NCI-H82 treated with DMSO at 0.1 percent for 48 hours (cell line): ENCODE results near the gene LIN52.
A peak's percentile ranks its signal among the peaks of the same experiment; 100 is the strongest.

Experiments
- DNase-seq: peaks from one replicate; lab custom pipeline; 2025; ENCODE audit not compliant: unreplicated experiment; lab: John Stamatoyannopoulos, UW

The LIN52 gene, protein sequence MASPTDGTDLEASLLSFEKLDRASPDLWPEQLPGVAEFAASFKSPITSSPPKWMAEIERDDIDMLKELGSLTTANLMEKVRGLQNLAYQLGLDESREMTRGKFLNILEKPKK

DNA sequence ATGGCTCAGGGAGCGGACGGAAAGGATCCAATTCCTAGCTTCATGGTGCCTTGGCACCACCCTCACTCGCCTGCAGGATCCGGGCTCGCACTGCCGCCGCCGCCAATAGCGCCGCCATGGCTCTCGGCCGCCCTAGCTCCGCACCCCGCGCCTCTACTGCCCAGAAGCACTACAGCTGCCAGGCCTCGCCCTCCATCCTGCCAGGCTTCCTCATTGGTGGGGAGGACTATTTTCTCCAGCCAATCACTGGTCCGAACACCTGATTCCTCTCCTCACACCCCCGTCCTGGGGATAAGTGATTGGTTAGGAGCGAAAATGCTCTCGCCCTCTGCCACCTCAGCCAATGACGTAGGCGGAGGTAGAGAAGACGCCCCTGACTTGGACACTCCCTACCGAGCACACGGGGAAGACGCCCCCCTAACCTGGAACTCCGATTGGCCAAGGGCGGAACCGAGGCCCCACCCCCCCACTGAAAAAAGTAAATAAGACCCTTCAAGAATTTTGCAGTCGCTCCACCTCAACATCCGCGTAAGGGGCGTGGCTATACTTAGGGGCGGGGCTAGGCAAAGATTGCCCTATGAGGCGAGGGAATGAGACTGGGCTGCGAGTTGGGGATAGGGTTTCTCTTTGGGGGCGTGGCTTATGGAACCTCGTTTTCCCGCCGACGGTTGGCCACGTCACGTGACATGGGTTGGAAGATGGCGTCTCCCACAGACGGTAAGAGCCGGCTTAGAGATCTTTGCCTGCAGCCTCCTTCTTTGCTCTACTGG is at the start of gene LIN52, which contains the start of gene ALDH6A1:
LIN52 (plus strand) TSS at position 680 of the 770 bp plus-strand sequence; CDS start at position 699, 19 bp downstream.
ALDH6A1 (minus strand) TSS at position 177 of the 770 bp plus-strand sequence; CDS start at position 118, 59 bp downstream.
- peak; percentile 98 for DNase-seq

DNA sequence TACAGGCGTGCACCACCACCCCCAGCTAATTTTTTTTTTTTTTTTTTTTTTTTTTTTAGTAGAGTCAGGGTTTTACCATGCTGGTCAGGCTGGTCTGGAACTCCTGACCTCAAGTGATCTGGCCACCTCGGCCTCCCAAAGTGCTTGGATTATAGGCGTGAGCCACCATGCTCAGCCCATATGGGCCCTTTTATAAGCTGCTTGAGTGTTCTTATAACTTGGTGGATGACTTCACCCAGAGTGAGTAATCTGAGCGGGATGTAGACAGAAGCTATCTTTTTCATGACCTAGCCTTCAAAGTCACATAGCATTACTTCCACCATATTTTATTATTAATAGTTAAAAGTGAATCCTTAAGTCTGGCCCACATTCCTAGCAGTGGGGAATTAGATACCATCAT is 49.2 kb upstream of the LIN52 start:
- no peak for DNase-seq

DNA sequence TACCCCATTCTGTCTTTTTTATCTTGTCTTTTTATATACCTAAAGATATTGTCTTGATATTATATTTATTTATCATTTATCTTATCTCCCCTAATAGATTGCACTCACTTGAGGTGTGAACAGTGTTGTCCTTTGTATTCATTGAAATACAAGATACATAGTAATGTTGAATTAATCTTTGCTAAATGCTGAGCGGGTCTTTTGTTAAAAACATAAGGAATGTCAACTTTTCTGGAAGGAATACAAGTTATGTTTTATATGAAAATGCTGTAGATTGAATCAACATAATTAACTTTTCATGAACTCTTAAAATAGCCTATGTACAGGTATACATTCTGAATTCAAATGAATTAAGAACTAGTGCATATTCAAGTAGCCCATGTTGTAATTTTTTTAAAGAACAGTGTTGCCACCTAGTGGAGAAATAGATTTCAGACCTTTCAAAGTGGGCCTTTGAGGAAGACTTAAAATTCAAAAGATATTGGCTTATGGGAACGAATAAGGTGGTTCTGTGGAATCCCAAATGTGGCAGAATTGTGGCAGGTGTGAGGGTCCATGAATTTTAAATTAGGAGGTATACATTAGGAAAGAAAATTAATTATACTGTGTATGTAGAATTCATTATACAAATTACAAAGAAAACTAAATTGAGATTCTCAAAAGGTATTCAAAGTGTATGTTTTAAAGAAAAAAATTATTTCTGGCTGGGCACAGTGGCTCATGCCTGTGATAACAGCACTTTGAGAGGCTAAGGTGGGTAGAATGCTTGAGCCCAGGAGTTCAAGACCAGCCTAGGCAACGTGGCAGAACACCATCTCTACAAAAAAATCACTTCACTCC is 46.5 kb upstream of the LIN52 start:
- DNase-seq: peak; percentile 40

DNA sequence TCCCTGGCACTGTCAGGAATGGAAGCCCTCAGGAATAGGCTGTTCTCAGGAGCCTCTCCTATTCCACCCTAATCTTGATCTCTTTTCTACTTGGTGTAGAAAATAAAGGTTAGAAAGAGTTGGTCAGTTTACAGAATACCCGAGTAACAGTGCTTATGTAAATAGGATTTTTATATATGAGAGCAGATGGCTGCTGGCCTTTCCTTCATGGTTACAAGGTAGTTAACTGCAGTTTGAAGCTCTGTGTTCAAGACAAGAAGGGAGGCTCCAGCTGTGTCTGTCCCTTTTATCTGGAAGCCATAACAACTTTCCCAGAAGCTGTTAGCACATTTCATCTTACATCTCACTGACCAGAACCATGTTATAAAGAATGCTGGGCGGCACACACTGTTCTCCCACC is 42.5 kb upstream of the LIN52 start:
- DNase-seq: no peak

DNA sequence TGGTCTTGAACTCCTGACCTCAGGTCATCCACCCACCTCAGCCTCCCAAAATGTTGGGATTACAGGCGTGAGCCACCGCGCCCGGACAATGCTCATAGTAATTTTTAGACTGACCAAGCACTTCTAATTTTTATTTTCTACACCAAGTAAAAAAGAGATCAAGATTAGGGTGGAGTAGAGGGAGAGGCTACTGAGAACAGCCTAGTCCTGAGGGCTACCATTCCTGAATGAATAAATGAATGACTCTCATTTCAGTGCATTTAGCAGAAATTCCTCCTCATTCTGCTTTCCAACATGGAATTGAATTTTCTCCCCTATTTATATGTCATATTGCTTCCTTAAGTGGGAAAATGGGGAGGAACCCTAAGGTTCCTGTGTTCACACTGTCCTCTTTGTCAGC is 39.2 kb upstream of the LIN52 start:
- no peak for DNase-seq

DNA sequence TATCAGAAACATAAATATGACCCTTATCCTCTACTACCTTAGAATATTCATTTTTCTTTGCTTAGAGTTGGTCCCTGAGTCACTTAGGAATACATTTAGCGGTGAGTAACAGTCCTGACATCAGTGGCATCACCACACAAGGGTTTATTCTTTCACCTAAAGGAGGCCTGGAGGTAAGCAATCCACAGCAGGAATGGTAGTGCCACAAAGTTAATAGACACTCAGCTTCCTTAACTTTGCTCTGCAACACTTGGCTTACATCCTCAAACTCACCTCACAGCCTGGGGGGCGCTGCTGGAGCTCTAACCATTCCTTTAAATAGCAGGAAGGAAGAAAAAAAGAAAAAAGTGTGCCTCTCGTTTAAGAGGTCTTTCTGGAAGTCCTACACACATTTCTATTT is 36.5 kb upstream of the LIN52 start:
- no peak for DNase-seq

DNA sequence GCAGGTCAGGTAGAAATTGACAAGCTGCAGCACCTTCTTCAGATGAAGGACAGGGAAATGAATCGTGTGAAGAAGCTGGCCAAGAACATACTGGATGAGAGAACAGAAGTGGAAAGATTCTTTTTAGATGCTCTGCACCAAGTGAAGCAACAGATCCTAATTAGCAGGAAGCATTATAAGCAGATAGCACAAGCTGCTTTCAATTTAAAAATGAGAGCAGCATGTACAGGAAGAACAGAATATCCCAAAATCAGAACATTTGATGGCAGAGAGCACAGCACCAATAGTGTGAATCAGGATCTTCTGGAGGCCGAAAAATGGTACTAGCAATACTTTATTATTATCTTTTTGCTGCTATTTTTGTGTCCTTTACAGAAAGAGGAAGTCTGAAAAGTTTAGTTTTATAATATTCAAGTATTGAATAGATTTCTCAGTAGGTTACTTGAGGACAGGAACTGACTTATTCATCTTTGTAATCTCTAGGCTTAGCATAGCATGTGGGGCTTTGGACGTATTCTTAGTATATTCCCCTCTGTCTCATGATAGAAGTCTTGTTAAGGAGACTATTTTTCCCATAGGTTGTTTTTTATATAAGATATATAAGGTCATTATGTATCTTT is 34.8 kb upstream of the LIN52 start:
- DNase-seq: no peak

DNA sequence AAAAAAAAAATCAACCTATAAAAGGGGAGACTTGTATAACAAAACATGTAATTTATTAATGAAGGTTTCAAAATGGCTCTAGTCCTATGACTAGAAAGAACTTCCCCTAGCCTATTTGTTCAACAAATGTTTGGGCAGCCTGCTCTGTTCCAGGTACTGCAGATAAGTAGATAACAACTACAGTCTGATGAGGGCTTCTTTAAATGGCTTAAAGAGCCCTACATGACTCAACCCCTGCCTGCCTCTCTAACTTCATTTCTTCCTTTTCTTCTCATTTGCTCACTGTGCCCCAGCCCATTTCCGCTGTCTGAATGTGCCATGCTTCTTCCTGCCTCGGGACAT is 22.0 kb upstream of the LIN52 start:
- no peak for DNase-seq

DNA sequence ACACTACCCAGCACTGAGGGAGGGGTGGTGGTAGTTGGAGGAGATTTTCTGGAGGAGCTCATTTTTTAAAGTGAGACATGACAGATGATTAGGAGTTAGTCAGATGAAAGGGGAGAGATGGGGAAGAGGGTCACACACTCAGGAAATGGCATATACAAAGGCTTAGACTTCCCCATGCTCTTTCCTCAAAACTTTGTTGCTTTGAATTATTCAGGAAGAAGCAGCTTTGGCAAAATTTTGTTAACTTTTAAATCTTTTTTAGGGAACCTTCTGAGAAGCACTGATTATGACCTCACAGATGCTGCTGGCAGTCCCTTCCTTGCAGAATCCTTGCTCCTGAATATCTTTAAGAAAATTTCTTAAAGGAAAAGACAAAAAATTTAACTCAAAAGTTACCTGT is 20.3 kb upstream of the LIN52 start:
- no peak for DNase-seq

DNA sequence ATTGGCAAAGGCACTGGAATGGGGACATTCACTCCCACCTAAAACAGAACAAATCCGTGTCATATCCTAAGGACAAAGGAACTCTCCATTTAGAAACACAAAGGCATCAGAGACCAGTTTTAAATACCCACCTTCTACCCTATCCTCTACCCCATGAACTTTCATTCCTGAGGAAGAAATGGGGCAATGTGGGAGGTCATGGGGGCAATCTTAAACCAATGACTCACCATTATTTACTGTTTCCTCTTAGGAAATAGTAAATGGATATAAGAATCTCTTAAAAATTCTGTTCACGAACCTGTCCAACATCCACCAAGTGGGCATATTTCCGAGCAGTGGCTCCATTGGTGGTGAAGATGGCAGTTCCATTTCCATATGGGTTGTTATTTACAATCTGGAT is 19.9 kb upstream of the LIN52 start:
- no peak for DNase-seq

DNA sequence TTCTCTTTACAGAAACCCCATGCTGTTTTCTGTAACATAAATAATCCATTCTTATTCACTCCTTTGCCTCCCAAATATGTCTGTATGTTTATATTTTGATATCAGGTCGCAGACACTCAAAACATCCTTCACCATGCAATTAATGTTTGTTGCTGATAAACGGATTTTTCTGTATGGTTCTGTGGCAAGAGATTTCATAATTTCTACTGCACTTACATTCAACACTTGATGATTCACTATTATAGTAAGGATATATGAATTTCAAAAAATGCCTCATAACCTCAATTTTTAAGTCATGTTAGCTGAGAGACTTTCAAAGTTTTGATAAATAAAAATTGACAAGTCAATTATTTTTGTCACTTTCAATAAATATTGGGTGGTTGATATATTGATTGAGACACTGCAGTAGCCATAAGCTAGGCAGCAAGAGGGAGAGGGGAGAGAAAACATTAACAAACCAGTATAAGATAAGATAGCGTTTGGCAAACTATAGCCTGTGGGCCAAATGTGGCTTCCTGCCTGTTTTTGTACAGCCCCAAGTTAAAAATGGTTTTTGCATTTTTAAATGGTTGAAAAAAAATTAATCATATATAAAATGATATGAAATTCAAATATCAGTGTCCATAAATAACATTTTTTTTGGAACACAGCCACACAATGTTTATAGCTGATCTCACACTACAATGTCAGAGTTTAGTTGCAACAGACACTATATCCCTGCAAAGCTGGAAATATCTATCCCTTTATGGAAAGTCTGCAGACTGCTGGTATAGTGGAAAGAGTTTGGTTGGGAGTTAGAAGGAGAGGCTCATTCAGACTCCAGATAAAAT is 18.8 kb upstream of the LIN52 start:
- no peak for DNase-seq

DNA sequence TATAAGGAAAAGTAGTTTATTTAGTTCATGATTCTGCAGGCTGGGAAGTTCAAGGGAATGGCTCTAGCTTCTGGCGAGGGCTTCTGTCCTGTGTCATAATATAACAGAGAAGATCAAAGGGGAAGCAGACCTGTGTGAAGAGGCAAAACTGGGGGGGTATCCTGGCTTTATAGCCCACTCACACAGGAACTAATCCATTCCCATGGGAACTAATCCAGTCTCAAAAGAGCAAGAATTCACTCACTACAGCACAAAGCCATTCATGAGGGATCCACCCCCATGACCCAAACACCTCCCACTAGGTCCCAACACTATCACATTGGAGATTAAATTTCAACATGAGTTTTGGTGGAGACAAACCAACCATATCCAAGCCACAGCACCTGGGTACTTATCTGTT is 7.4 kb upstream of the LIN52 start:
- no peak for DNase-seq

DNA sequence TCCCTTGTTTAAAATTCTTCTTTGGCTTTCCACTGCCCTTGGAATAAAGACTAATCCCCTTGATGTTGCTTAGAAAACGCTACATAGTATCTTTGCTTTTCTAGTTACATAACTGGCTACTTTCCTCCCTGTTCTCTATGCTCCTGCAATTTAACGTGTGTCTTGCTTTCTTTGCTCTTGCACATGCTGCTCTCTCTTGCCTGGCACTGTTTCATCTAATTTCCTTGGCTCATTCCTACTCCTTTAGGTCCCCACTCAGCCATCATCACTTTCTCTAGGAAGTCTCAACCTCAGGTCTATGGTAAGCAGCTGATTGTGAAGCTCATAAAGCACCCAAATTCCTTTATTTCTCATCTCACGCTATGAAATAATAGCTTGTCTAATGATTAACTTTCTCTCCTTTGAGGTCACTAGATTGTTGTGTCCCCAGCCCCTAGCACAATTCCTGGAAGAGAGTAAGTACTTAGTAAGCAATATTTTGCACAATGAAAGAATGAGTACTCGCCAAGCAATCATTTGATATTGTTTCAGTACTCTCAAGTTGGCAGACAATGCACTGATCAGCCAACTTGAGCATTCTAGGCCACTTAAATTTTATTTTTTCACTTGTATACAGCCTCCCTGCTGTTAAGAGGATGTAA is 3.8 kb upstream of the LIN52 start:
- no peak for DNase-seq

DNA sequence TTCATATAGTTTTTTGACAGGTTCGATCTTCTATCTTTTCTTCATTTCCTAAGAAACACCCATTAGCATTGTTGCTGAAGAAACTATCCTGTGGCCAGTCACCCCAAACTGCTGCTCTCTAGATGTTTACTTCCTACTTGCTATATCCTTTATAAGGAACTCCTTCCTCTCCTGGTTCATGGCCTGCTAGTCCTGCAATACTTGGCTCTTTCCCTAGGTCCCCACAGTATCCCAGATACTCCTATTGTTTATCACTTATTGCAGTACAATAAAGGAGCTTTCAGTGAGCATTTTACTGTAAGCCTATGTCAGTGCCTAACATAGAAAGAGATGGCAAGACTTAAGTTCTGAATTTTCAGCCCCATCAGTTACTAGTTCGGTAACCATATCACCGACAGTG is 3.3 kb upstream of the LIN52 start:
- DNase-seq: no peak

DNA sequence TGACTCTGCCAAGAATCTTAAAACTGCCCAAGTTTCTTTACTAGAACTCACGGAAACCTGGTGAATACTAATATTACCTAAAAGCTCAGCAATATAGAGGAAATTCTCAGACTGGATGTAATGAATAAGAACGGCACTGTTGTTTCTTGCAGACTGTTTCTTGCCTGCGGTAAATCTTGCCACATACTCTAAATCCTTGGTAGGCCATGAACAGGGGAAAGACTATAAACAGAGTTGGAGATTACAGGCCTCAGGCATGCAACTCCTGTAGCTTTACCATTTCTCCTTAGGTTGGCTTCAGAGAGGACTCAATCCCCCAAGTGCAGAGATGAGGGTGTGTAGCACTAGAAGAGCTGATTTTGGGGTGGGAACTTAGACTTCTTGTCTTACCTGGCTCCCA is 1.6 kb upstream of the LIN52 start:
- no peak for DNase-seq

DNA sequence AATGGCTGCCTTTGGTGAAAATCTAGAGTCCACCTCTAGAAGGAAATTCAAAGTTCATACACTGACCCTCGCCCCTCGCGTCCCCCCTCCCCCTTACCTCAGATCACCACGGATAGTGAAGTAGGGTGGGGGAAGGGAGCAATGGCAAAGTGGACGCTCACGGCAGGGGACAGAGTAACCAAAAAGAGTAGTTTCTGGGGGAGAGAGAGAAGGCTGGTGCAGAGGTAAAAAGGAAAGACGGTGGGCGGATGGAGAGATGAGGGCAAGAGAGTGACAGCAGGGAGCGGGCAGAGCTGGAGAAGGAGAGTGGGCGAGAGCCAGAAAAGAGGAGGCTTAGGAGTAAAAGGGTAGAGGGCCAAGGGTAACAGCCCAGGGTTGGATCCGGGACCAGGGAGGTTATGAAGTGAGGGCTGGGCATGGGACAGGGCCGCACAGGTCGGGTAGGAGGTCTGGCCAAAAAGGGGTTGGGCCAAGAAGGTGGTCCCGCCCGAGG is 926 bp upstream of the LIN52 start:
- no peak for DNase-seq

DNA sequence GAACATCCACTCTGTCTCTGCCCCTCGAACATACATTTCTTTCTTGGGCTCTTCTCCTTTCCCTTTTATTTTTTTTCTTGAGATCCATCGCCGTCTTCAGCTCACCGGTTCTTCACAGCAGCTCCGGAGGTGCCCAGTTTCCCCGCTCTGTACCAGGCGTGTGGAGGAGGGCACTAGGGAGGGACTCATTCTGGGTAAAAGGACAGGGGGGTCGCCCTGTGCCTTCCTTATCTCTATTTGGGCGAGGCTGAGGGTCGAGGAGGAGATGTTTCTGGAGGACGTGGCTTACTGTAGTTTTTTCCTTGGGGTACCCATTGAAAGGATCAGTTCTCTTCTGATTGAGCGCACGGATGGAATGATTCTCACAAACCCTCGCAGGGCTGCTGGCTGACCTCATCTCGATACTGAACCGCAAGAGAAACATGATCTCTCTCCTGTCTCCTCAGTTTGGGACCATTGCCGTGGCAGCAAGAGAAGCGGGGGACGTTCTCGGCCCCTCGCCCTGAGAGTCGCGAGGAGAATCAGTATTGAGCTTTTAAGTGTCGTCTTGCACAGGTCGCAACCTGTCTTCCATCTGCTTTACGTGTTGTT is 386 bp downstream of the LIN52 start:
- DNase-seq: no peak

DNA sequence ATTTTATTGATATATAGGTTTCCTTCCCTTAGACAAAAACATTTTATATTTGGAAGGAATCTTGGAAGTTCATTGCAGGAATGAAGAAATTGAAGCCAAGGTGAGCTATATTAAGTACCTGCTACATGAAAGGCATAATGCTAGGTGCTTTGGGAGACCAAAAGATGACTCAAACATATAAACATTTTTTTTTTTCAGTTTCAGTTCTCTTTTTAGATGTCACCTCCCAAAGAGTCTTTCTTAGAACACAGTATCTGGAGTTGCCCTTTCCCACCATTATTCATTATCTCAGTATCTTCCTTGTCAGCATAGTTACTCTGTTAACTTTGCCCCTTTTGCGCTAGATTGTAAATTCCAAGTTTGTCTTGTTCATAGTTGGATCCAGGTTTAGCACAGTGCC is 1.1 kb downstream of the LIN52 start:
- no peak for DNase-seq

DNA sequence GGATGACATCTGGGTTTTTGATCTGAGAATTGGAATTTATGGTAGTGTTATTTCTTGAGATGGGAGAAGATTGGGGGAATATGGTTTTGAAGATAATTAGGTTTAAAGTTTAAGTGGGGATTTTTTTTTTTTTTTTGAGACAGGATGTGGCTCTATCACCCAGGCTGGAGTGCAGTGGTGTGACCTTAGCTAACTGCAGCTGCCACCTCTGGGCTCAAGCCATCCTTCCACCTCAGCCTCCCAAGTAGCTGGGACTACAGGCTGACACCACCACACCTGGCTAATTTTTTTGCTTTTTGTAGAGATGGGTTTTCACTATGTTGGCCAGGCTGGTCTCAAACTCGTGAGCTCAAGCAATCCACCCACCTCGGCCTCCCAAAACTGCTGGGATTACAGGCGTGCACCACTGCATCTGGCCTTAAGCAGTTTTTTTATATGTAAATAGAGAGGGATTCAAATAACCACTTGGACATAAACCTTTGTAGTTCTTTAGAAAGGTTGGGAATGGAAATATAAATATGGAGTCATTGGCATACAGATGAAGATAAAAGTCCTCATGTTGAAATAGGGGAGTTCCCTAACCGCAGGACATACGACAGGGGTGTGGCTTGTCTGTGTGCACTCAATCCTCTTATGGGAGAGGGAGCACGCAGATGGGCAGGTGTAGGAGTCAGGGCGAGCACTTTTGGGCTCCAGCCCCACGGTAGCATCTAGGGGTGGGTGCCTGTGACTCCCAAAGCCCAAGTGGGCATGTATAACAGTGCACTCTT is 4.7 kb downstream of the LIN52 start:
- DNase-seq: no peak
